ENCODE results near the gene FSTL3. TPM values are rescaled to one million over a fixed set of nuclear protein-coding genes. Genes with fewer than 3 reads are reported as not detected.
"Not testable (repeated sequence)": the region's sequence is repeated elsewhere in the genome, so short reads cannot be mapped to it uniquely, and the experiment has no call there.

Gene FSTL3
- total RNA-seq, 1 experiment from 2014 or later: 267 TPM

DNA sequence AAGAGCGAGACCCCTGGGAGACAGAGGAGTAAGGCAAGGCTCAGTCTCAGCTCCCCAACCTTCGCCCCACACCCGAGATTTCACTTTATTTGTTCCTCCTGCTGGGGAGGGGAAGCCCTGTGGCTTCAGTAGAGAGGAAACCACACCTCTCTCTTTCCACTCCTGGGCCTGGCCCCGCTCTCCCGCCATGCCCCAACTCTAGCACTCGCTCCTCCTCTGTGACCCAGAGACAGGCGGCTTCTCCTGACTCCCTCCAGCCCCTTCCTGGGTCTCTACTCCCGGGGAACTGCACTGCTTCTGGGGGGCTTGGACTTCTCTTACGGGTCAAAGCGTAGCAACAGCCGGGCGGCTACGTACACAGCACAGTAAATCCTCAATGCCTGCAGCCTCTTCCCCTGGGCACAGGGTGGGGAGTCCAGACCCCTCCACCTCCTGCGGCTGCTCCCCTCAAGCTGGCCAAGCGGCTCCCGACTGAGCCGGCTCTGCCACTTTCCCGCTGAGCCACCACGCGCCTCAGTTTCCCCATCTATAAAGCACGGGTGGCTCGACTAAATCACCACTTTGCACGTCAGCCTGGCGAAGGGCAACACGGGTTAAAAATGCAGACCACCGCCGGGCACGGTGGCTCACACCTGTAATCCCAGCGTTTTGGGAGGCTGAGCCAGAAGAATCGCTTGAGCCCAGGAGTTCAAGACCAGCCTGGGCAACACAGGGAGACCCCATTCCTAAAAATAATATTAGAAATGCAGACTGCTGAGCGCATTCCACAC, 14.6 kb upstream of the FSTL3 start:
- DNase-seq (ENCODE audit: low spot score): peak; percentile 41

DNA sequence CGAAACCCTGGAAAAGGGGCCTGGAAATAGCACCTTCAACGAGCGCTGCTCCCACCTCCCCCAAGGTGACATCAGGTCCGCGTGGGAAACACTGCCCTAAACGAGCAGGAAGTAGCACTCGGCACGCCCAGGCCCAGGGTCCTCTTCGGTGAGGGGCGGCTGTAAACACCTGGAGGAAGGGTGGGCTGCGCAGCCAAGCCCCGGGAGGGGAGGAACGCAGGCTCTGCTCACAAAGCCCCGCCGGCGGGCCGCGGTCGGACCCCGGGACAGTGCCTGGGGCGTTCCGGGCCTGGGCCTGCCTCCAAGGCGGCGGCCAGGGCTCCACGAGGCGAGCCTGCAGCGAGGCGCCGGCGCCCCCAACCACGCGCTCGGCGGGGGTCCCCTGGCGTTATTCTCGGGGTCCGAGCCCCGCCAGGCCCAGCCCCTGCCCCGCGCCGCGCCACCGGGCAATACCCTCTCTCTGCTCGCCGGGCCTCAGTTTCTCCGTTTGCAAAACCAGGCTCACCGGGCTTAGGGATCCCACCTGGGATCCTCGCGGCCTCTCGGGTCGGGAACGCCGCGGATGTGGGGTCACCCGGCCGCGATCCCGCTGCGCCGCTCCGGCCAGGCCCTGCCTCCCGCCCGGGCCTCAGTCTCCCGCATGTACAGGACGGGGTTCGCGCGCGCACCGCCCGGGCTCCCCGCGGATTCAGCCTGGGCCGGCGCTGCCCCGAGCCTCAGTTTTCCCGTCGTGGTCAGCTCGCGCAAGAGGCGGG, 13.8 kb upstream of the FSTL3 start:
- DNase-seq (ENCODE audit: low spot score): peak; percentile 34

DNA sequence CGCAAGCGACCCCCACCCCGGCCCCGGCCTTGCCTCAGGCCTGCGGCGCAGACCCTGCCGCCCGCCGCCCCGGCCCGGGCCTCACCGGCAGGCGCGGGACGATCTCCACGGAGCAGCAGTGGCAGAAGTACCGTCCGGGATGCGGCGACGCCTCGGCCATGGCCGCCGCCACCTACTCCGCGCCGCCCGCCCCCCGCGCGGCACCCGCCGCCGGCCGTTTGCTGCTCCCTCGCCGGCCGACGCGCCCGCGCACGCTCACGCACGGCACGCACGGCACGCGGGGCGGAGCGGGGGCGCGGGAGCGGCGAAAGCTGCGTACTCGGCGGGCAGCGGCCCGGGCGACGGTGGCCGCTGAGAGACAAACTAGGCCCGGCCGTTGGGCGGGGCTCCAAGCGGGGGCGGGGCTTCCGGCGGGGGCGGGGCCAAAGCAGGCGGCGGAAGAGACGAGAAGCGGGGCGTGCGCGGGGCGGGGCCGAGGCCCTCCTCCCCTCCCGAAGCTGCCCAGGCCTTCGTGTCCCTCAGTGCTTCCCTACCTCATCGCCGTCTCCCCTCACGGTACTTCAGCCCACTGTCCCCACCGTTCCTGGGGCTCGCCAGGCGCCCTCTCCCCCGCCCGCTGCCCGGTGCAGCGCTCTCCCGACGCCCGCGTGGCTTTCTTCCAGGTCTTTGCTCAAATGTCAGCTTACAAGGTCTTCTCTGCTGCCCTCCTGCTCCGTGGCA, 13.1 kb upstream of the FSTL3 start, which contains the start of gene RNF126:
Gene RNF126 (minus strand): TSS at position 253 of the 720 bp plus-strand sequence. CDS start 93 bp downstream, at position 160.
- DNase-seq (ENCODE audit: low spot score): peak; percentile 82

DNA sequence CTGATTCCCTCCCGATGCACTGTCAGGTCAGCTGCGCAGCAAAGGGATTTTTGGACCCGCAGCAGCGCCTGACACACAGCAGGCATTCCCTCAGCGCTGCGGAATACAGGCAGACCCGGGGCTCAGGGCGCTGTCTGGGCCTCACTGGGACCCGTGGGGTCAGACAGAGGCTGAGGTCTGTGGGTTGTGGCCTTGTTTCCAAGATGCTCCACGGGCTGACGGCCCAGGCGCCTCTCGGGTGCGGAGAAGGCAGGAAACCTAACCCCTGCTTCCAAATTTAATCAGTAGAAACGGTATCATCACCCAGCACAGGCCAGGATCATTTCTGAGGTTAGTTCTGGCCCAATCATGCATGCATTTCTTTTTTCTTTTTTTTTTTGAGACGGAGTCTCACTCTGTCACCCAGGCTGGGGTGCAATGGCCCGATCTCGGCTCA, 12.5 kb upstream of the FSTL3 start:
- DNase-seq (ENCODE audit: low spot score): no peak

DNA sequence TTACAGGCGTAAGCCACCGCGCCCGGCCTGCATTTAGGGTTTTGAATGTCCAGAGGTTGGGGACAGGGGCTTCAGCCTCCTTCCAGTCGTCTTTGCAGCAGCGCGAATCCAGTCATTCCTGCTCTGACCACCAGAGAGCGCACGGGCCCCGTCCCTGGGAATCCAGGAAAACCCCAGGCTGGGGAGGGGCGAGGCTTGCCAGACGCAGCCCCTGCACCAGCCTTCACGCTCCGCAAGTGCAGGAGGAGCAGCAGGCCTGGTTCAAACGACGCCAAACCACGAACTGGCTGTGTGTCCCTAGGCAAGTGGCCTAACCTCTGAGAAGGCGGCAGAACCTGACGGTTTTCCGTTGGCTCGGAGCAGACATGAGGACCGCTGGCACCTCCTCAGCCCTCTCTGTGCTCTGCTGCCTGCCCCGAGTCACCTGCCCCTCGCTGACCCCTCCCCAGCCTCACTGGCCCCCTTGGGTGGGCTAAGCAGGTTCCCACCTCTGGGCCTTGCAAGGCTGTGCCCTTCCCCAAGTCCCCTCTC, 11.2 kb upstream of the FSTL3 start:
- peak; percentile 70 for DNase-seq (ENCODE audit: low spot score)

DNA sequence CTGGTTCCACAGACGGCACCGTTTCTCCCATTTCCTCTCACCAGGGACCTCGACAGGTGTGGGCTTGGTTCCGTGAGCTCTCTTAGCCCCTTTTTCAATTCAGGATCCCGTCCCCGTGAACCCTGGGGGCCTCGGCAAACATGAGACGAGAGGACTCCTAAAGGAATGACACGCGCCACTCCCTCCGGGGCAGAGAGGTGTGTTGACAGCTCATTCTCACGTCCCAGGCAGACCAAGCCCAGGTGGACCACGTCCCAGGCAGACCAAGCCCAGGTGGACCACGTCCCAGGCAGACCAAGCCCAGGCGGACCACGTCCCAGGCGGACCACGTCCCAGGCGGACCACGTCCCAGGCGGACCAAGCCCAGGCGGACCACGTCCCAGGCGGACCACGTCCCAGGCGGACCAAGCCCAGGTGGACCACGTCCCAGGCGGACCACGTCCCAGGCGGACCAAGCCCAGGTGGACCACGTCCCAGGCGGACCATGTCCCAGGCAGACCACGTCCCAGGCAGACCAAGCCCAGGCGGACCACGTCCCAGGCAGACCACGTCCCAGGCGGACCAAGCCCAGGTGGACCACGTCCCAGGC, 9.1 kb upstream of the FSTL3 start:
- DNase-seq (ENCODE audit: low spot score): not testable (repeated sequence)

DNA sequence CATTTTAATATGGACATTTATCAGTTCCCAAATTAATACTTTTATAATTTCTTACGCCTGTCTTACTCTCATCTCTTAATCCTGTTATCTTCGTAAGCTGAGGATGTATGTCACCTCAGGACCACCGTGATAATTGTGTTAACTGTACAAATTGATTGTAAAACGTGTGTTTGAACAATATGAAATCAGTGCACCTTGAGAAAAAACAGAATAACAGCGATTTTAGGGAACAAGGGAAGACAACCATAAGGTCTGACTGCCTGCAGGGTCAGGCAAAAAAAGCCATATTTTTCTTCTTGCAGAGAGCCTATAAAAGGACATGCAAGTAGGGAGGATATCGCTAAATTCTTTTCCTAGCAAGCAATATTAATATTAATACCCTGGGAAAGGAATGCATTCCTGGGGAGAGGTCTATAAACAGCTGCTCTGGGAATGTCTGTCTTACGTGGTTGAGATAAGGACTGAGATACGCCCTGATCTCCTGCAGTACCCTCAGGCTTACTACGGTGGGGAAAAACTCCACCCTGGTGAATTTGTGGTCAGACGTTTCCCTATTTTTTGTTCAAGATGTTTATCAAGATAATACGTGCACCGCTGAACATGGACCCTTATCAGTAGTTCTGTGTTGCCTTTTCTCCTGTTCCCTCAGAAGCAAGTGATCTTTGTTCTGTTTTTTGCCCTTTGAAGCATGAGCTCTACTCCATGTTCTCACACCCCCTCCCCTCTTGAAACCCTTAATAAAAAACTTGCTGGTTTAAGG, 7.3 kb upstream of the FSTL3 start:
- DNase-seq (ENCODE audit: low spot score): peak; percentile 78

DNA sequence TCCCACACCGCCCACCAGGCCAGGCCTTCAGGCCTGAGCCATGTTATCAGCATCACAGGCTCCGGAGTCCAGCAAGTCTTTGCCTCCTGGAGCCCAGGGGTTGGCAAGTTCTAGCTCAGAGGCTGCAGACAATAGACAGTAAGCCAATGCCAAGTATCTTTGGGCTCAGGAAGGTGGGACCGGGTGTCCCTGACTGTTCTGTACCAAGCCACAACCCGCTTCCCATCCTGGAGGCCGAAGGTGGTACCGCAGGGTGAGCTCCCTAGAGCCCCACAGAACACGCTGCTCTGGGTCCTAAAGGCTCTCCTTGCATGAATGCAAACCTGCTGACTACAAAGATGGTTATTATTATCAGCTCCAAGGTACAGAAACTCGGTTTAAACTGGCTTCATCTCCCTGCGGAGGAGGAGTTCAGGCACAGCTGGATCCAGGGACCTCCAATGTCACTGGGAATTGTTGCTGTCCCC, 5.5 kb upstream of the FSTL3 start:
- DNase-seq (ENCODE audit: low spot score): no peak

DNA sequence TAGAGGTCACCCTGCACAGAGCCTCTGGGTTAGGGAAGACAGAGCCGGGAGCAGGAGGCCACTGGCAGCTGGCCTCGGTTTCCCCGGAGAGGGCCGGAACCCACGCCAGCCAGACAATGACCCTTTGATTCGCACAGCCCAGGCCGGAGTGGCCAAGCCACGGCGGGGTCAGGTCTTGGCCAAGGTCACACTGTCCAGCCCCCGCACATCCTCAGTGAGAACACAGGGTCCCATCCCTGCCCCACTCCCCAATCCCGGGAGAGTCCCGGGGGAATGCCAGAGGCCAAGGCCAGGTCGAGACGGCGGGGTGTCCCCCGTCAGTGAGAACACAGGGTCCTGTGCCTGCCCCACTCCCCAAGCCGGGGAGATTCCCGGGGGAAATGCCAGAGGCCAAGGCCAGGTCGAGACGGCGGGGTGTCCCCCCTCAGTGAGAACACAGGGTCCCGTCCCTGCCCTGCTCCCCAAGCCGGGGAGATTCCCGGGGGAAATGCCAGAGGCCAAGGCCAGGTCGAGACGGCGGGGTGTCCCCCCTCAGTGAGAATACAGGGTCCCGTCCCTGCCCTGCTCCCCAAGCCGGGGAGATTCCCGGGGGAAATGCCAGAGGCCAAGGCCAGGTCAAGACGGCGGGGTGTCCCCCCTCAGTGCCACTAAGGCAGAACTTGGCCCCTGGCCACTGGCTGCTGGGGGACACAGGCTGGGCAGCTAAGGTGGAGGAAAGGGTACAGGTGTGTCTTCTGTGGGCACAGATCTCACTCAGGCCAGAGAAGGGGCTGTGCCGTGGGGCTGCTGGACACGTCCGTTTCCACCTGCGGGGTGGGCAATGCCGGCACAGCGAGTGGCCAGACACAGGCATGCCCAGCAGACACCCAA, 1.7 kb upstream of the FSTL3 start:
- no peak for DNase-seq (ENCODE audit: low spot score)

DNA sequence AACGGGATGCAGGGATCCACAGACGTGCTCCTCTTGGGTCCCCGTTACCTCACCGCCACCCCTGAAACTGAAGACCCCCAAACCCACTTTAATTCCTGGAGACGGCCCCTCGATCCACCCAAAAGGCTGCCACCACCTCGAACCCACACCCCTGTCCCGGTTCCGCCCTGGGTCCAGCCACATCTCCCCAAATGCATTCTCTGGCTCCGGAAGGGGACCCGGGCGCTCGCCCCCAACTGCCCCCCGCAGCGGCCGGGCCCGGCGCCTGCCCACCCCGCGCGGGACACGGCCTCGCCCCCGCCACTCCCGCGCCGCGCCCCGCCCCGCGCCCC, 219 bp upstream of the FSTL3 start:
- DNase-seq (ENCODE audit: low spot score): no peak

DNA sequence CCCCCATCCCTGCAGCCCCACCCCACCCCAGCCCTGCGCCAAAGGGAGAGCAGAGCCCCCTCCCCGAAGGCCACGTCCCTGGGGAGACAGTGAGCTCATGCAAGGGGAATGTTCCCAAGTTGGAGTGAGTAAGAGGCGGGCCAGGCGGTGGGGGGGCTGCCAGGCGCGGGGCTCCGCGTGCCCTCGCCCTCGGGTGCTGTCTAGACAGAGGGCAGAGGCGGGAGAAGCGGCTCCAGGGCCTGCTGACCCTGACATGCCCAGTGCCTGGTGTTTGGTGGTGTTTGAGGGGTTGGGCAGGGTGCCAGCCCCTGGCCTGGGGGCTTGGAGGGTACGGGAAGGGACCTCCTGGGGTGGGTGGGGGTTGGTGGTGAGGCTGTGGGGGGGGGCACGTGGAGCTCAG, 1.0 kb downstream of the FSTL3 start:
- peak; percentile 93 for DNase-seq (ENCODE audit: low spot score)

DNA sequence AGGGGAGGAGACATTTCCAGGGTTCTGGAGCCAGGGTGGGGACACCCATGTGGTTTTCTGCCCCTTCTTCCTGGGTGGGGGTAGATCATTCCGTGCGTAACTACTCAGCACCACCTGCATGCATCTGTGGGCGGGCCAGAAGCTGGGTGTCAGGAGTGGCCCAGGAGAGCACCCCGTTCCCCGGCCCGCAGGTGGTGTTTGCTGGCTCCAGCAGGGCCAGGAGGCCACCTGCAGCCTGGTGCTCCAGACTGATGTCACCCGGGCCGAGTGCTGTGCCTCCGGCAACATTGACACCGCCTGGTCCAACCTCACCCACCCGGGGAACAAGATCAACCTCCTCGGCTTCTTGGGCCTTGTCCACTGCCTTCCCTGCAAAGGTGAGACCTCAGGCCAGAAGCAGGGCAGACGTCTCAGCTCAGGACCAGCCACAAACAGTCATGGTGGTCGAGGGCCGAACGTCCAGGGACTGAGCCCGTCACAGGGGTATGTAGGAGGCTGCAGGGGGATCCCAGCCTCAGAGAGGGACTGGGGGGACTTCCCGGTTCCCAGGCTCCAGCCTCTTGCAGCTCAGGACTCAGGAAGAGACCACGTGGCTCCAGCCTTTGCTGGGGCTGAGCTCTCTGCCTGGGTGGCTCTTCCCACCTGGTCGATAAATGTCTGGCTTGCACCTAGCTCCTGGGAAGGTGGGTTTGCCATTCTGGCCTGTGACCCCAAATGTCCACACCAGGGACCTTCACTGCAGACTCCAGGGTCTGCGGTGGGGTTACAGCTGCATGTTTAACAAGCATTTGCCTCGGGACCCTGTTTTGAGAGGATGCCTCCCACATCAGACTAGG, 1.6 kb downstream of the FSTL3 start:
- DNase-seq (ENCODE audit: low spot score): peak; percentile 86

DNA sequence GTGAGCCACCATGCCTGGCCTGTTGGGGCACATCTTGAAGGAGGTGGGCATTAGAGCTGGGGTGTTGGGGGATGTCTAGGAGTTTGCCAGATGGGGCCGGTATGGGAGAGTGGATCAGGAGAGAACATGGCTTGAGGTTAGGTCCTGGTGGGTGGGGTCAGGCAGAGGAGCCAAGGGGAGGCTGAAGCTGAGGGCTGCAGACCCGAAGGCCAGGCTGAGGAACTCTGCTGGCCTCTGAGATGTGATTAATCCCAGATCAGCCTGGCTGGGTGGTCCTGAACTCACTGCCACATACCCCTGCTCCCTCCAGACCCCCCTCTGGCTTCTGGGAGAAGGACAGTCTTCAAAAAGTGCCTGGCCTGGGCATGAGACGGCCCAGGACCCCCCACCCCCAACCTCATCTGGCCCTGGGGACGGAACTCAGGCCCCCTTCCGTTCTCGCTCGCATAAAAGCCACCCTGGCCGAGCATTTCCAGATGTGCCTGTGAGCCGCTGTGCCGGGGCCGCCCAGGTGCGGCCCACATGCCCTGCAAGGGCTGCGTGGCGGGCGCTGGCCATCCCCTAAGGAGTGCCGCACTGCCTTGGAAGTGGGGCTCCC, 2.7 kb downstream of the FSTL3 start:
- DNase-seq (ENCODE audit: low spot score): no peak

DNA sequence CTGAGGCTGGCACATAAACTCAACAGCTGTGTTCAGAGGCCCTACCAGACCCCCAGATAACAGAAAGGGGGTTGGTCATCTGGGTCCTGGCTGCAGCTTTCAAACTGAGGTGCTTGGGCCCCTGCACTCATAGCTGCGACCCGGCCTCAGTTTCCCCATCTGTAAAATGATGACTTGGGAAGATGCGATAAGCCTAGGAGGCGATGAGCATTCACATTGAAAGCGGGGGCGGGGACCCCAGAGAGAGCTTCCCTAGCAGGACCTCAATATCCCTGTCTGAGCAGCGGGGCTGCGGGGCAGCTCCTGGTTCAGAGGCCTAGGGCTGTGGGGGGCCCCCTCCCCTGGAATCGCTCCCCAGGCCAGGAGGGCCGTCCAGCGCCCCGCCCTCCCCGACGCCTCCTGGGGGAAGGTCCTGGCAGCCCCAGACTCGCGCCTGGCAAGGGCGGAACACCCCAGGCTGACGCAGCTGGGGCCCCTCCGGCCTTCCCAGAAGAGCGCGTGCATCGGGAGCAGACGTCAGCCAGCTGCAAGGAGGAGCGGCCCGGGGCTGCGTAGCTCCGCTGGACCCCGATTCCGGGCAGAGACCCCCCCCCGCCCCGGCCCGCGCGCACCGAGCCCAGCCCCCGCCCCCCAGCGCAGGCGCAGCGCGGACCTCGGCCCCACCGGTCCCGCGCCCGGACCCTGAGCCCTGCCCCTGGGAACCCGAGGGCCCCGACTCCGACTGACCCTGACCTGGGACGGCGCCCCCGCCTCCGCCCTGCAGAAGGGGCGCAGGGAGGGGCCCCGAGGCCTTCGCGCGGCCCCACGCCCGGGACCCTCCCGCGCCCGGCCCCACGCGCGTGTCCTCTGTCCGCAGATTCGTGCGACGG, 3.5 kb downstream of the FSTL3 start:
- DNase-seq (ENCODE audit: low spot score): peak; percentile 49

DNA sequence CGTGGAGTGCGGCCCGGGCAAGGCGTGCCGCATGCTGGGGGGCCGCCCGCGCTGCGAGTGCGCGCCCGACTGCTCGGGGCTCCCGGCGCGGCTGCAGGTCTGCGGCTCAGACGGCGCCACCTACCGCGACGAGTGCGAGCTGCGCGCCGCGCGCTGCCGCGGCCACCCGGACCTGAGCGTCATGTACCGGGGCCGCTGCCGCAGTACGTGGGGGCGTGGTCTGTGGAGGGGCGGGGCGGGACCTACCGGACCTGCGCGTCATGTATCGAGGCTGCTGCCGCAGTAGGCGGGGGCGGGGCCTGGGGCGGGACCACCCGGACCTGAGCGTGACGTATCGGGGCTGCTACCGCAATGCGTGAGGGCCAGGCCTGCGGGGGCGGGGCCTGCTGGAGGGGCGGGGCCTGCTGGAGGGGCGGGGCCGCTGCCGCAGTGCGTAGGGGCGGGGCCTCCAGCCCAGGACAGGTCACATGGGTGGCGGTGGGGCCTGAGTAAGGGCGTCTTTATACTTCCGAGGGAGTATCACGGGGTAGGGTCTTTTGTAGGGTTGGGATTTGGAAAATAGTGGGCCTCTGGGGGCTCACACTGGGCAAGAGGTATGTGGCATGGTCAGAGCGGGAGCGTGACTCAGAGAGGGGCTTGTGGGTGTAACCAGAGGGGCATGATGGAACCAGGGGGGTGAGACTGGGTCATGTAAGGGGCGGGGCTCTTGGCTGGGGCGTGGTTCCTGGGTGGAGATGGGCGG, 4.3 kb downstream of the FSTL3 start:
- DNase-seq (ENCODE audit: low spot score): peak; percentile 95

DNA sequence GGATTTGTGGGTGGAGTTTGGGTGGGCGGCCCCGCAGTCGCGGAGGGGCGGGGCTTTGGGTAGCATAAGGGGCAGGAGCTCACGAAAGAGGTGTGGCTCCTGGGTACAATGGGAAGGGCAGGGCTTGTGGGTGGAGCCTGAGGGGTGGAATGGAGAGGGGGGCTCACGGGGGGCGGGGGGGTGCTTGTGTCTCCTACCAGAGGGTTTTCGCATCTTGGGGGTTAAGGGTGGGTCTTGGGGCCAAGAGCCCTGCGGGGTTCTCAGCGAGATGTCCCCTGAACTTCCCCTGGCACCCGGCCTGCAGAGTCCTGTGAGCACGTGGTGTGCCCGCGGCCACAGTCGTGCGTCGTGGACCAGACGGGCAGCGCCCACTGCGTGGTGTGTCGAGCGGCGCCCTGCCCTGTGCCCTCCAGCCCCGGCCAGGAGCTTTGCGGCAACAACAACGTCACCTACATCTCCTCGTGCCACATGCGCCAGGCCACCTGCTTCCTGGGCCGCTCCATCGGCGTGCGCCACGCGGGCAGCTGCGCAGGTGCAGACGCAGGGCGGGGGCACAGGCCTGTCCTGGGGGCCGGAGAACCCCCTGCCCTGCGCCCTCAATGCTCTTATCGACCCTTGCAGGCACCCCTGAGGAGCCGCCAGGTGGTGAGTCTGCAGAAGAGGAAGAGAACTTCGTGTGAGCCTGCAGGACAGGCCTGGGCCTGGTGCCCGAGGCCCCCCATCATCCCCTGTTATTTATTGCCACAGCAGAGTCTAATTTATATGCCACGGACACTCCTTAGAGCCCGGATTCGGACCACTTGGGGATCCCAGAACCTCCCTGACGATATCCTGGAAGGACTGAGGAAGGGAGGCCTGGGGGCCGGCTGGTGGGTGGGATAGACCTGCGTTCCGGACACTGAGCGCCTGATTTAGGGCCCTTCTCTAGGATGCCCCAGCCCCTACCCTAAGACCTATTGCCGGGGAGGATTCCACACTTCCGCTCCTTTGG, 5.1 kb downstream of the FSTL3 start:
- DNase-seq (ENCODE audit: low spot score): no peak

Measured in A172 (cell line).